ENCODE measurements around the gene CHD9NB.
"Not testable (repeated sequence)": the region's sequence is repeated elsewhere in the genome, so short reads cannot be mapped to it uniquely, and the experiment has no call there.

Gene CHD9NB

DNA sequence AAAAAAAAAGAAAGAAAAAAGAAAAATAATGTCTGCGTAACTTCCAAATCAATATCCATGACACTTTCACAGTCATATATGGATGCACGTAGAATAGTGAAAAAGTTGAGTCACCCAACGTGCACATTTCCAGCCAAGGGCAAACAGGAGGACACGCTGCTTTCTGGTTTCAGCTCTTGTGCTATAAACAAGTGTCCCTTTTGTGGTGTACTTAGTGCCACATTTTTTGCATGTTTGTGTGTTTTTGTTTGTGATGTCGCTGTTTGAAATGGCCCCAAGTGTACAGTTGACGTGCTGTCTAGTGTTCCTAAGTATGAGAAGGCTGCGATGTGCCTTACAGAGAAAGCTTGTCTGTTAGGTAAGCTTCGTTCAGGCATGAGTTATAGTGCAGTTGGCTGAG is 5.0 kb upstream of the CHD9NB start:
- H3K4me3 ChIP-seq (ENCODE audit: low read depth, low read length): no peak overlapping the region
- no peak for DNase-seq (ENCODE audit: low read depth)
- TF ChIP-seq, protein P1, sequence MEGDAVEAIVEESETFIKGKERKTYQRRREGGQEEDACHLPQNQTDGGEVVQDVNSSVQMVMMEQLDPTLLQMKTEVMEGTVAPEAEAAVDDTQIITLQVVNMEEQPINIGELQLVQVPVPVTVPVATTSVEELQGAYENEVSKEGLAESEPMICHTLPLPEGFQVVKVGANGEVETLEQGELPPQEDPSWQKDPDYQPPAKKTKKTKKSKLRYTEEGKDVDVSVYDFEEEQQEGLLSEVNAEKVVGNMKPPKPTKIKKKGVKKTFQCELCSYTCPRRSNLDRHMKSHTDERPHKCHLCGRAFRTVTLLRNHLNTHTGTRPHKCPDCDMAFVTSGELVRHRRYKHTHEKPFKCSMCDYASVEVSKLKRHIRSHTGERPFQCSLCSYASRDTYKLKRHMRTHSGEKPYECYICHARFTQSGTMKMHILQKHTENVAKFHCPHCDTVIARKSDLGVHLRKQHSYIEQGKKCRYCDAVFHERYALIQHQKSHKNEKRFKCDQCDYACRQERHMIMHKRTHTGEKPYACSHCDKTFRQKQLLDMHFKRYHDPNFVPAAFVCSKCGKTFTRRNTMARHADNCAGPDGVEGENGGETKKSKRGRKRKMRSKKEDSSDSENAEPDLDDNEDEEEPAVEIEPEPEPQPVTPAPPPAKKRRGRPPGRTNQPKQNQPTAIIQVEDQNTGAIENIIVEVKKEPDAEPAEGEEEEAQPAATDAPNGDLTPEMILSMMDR (IDR thresholded peaks at IDR 0.05; ENCODE audit: low read depth, low read length, missing control alignments): no peak

- DNase-seq (ENCODE audit: low read depth): no peak
- TF ChIP-seq, protein P1 (IDR thresholded peaks at IDR 0.05; ENCODE audit: low read depth, low read length, missing control alignments): no peak
- peak overlapping the region; percentile 81 for H3K4me3 ChIP-seq (ENCODE audit: low read depth, low read length)
These were observed 3.7 kb upstream of the CHD9NB start for GRCh38 chr16:53056392-53056881.

- no peak for DNase-seq (ENCODE audit: low read depth)
- TF ChIP-seq, protein P1 (IDR thresholded peaks at IDR 0.05; ENCODE audit: low read depth, low read length, missing control alignments): no peak
- peak overlapping the region; percentile 81 for H3K4me3 ChIP-seq (ENCODE audit: low read depth, low read length)
These were observed 3.1 kb upstream of the CHD9NB start for GRCh38 chr16:53055541-53056391.

DNA sequence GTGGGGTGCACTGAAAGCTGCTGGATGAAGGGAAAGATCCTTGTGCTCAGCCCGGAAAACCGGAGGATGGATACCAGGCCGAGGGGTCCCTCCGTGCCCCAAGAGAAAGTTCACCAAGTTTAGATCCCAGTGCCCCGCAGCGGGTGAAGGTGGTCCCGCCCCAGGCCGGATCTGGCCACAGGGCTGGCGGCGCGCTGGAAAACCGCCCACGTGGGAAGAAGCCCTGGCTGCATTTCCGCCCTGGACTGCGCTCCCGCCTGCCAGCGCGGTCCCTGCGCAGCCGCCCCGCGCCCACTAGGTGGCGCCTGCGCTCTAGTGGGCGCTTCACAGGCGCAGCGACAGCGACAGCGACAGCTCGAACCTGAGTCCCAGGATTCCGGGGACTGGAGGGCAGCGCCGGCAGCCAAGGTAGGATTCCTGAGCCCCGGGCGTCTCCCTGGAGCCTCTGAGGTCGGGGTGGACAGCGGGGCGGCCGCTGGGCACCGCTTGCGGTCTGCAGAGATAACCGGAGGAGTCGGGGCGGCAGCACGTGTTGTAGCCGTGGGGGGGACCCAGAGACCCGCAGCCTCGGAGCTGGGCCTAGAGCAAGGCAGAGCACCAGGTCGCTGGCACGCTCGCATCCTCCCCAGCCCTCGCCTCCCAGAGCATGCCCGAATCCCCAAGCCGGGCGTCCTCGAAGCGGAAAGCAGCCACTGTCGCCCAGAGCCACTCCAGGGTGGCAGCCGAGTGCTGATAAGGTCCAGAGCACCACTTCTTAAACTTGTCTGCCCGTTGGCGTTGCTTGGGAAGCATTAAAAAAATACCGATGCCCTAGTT is 2.2 kb upstream of the CHD9NB start, which contains the start of gene CHD9:
TSS of gene CHD9 (plus strand) at position 322 of the 816 bp plus-strand sequence. CDS start 101,099 bp downstream, outside the sequence.
- DNase-seq (ENCODE audit: low read depth): peak; percentile 60
- TF ChIP-seq, protein P1 (IDR thresholded peaks at IDR 0.05; ENCODE audit: low read depth, low read length, missing control alignments): peak; percentile 98
- H3K4me3 ChIP-seq (ENCODE audit: low read depth, low read length): peak within 1 kb of the TSS; percentile 81

DNA sequence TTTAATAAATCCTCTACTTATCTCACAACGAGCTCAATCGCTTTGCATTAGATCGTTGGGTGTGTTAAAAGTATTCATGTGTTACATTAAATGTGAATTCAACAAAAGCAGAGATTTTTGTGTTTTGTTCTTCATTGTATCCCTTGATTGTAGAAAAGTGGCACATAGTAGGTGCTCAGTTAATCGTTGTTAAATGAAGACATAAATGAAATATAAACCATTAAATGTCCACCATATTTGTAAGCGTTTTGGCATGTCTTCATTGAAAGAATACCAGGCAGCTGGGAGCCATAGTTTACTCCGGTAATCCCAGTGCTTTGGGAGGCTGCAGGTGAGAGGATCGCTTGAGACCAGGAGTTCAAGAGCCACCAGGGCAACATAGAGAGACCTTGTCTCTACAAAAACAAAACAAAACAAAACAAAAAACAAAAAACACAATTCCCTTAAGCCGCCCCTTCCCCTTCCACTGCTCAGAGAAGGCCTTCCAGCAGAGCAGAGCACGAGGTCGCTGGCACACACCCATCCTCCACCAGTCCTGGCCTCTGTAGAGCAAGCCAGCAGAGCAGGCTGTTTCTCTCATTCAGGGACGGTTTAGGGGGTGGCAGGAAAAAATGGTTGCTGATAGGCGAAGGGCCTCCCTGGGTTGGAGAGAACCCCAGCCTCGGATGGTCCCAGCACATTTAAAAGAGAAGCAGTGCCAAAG is 1.4 kb upstream of the CHD9NB start:
- DNase-seq (ENCODE audit: low read depth): no peak
- TF ChIP-seq, protein P1 (IDR thresholded peaks at IDR 0.05; ENCODE audit: low read depth, low read length, missing control alignments): no peak
- H3K4me3 ChIP-seq (ENCODE audit: low read depth, low read length): peak overlapping the region; percentile 81

GRCh38 chr16:53051255-53051654 is 1.4 kb downstream of the CHD9NB start:
- DNase-seq (ENCODE audit: low read depth); H3K4me3 ChIP-seq (ENCODE audit: low read depth, low read length): not testable (repeated sequence)
